GM20431 (cell line): ENCODE measurements around the gene DAPP1.

Source experiments
- in situ Hi-C: fragments of 300-500 bp; cut with MseI, MboI; formaldehyde crosslinking; loops from one replicate; pipeline ENCODE4 v1.15.0; 2020; ENCODE audit warnings: low sequenced_read_pairs; ENCODE audit not compliant: unreplicated experiment

The DAPP1 gene

DNA sequence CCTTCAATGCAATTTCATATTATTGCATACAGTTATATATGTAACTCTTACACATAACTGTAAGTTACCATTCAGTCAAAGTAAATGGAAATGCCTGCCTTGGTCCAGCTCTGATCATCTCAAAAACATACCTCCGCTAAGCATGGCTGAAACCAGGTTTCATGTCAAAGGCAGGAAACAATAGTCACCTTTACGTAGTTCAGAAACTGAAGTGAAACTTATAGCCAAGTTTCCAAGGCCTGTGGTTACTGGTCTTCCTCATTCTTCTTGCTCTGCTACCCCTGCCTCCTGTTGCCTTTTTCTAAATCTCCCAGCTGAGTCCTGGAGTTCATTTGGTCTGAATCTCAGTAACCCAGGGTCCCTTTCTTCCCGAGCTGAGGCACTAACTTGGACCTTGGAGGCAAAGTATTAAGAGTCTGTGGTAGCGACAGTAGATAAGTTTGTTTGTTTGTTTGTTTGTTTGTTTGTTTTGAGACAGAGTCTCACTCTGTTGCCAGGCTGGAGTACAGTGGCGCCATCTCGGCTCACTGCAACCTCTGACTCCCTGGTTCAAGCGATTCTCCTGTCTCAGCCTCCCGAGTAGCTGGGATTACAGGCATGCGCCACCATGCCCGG is 30.8 kb downstream of the DAPP1 start:
- in situ Hi-C loops: no loop called here

DNA sequence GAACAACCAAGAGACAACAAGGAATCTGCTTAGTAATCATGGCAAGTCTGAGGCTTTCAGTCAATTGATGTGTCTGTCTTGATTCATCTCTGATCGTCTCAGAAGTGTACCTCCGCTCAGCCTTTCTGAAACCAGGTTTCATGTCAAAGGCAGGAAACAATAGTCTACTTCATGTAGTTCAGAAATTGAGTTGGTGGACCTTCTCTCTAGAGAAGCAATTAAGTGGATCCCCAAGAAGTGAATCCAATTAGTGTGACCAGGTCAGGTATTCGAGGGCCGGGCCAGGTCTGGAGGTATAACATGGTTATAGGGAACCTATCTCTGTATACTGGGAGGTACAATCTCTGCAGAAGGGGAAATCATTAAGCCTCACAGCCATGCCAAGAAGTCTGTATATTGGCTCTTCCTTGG is 32.0 kb downstream of the DAPP1 start:
- in situ Hi-C loops: no loop called here

- in situ Hi-C loops: no loop called here
Measured at GRCh38 chr4:99852199-99852749, 35.6 kb downstream of the DAPP1 start.

- in situ Hi-C loops: no loop called here
Measured at GRCh38 chr4:99853190-99853589, 36.6 kb downstream of the DAPP1 start.

DNA sequence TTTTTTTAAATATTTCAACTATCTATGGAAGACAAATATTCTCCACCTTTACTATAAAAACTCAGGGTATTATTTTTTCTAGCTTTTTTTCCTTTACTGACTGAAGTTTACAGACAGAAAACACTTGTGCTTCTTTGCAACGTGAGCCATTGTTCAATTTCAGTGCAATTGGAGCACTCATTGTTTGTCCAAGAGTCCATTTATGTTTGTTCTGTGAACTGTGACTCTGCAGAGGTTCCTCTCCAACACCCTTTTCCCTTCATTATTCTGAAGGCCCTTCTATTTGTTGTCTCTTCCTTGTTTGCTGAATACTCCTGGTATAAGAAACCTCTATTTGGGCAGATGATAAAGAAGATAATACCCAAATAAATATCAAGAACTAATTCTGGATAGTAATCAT is 37.4 kb downstream of the DAPP1 start:
- in situ Hi-C loops: no loop called here

- in situ Hi-C loops: no loop called here
Measured at GRCh38 chr4:99855678-99856077, 39.1 kb downstream of the DAPP1 start.

DNA sequence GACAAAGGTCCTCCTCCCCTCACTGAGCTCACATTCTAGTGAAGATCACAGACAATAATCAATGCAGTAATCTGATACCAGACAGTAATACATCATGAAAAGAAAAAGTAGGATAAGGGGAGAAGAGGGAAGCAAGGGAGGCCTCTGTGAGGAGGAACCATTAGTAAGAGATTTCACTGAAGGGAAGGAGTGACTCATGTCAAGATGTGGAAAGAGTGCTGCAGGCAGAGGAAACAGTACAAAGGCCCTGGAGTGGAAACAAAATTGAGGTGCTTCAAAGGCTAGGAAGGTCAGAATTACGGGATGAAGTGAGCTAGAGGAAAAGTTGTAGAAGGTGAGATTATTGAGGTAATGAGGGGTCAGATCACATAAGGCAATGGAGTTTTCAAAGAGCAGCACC is 39.5 kb downstream of the DAPP1 start:
- in situ Hi-C loops: no loop called here

DNA sequence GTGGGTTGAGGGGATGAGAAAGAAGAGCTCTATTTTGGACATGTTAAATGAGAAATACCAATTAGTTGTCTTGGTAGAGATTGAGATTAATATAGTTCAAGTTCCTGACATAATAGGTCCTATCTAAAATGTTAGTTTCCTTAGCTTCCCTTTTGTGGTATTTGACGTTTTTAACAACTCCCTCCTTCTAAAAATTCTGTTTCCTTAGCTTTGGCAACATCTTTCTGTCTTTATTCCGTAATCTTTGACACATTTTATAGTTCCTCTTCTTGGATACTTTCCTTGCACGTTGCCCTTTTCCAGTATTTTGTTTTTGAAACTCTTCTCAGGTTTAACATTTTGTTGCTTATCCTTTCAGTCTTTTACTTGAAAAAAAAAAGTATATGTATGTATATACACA is 40.7 kb downstream of the DAPP1 start:
- in situ Hi-C loops: no loop called here

DNA sequence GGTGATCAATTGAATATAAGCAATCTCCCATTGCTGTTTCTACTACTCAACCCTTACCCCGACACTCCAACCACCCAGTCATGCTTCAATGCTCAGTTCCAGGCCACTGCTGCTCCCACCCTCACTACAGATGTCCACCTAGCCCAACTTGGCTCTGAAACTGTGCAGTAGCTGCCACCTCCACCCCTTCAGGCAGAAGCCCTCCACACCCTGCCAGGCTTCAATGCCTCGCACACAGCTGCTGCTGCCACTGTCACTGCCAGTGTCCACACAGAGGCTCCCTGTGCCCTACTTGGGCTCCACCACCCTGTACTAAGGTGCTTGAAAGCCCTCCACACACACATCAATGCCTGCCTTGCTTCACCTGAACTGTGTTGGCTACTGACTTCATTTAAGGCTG is 43.0 kb downstream of the DAPP1 start:
- in situ Hi-C loops: no loop called here

DNA sequence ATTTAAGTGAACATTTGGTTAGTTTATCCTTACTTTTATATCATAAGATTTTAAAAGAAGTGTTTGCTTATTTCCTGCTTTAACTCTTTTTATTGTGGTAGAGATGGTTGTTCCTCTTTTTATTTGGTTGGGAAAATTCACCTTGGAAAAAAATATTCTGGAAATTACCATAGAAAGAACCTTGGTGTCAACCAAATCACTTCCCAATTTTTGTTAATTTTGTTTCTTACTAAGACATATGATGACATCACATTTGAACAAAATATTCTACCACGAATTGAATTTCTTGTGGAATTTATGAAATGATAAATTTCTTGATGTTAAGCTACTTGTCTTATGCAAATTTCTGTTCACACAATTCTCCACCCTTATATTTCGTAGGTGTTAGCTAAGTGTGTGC is 43.9 kb downstream of the DAPP1 start:
- in situ Hi-C loops: no loop called here

- in situ Hi-C loops: no loop called here
Measured at GRCh38 chr4:99861120-99861905, 44.7 kb downstream of the DAPP1 start.

DNA sequence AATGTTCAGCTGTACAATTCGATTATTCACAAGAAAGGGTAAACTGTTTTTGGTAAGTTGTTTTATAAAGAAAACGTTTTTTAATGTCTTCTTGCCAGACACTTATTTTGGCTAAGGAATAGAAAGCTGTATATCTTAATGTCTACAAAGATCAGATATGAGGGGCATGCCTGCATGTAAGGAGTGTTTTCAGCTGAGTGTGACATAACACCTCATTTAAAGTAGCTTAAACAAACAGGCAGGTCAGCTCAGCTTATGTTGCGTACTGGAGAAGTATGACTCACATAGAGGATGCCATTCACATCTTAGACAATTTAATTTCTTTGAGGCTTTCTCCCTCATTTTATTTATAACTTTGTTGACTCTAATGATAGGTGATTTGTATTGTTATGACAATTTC is 47.2 kb downstream of the DAPP1 start:
- in situ Hi-C loops: no loop called here

- in situ Hi-C loops: no loop called here
Measured at GRCh38 chr4:99868126-99868596, 51.5 kb downstream of the DAPP1 start.

DNA sequence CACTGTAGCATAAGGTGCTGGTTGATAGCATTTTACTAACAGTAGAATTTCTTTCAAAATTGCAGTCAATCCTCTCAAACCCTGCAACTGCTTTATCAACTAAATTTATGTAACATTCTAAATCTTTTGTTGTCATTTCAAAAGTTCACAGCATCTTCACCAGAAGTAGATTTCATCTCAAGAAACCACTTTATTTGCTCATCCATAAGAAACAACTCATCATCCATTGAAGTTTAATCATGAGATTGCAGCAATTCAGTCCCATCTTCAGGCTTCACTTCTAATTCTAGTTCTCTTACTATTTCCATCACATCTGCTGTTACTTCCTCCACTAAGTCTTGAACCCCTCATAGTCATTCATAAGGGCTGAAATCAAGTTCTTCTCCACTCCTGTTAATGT is 55.9 kb downstream of the DAPP1 start:
- in situ Hi-C loops: loop anchor here (10.0 kb wide), 1 partner anchor 58 kb away; the partner anchor contains the start of gene DAPP1

DNA sequence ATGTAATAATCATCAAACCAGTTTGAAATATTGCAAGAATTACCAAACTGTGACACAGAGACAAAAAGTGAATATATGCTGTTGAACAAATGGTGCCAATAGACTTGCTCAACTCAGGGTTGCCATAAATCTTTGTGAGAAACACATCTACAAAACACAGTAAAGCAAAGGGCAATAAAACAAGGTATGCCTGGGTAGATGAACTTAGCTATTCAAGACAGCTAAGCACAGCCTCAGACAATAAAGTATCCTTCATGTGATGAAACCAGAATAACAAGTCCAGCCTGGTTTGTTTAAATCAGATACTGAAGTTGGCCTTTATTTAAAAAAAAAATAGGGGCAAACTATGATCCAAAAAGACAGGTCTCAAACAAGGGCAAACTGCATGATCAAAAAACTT is 58.4 kb downstream of the DAPP1 start:
- in situ Hi-C loops: loop anchor here (10.0 kb wide), 1 partner anchor 60 kb away; the partner anchor contains the start of gene DAPP1

GRCh38 chr4:99876946-99877345 is 60.3 kb downstream of the DAPP1 start:
- in situ Hi-C loops: loop anchor here (10.0 kb wide), 1 partner anchor 62 kb away; the partner anchor contains the start of gene DAPP1

GRCh38 chr4:99878604-99879003 is 62.0 kb downstream of the DAPP1 start:
- in situ Hi-C loops: loop anchor here (10.0 kb wide), 1 partner anchor 64 kb away; the partner anchor contains the start of gene DAPP1

GRCh38 chr4:99879458-99879857 is 62.8 kb downstream of the DAPP1 start:
- in situ Hi-C loops: loop anchor here (10.0 kb wide), 1 partner anchor 65 kb away; the partner anchor contains the start of gene DAPP1

DNA sequence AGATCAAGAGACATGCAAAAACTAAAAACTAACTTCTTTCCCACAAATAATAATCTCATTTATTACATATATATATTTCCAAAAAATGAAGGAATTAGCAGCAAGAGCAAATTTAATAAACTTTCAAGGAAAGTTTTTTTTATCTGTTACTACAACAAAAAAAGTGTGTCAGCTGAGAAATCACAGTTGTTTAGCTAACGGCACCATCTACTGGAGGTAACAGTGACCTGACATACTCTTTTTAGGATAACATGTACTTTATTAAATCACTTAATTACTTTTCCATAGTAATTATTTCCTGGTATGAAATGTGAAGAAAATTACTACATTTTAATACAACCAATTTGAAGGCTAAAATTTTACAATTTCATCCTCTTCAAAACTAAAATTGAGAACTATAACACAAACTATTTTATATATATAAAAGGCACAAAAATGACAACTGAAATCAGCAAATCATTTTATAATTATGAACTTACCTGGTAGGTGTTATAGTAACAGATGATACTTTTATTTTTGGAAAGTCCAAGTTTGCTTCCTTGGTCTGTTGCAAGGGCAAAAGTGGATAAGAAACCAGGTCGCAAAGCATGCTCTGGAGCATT is 68.5 kb downstream of the DAPP1 start:
- in situ Hi-C loops: no loop called here

DNA sequence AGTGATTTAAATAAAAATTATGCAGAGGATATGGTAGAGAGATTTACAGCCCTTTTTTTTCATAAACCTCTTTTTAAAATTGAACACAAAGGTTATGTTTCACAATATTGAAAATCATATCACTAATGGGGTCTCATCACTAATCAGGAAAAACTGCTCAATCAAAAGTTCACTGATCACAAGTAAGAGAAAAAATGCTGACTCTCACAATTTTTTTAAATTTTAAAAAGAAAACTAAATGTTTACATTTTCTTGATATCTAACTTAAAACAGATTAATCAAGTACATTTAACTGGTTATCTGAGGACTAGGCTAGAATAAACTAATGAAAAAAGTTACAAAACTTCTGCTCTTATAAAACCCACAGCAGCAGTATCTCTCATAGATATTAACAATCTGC is 69.1 kb downstream of the DAPP1 start:
- in situ Hi-C loops: no loop called here

DNA sequence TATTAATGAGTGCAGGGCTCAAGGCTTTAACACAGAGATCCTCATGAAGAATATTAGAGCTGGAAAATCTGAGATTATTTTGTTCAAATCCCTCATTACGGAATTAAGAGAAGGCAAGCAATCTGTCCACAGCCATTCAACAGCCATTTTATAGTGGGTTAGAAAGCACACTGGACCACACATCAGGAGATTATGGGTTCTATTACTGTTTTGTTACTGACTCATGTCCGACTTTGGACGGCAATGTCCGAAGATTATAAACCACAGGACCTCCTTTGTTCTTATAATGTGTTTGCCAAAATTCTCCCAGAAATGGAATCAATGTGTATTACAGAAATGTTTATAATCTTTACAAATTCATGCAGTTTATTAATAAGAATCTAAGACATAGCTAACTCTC is 69.5 kb downstream of the DAPP1 start:
- in situ Hi-C loops: no loop called here
